ENCODE measurements around the gene STAMBP. TPM values are rescaled to one million over a fixed set of nuclear protein-coding genes. Genes with fewer than 3 reads are reported as not detected.

Gene STAMBP
- total and polyA plus RNA-seq, 9 of the 15 experiments (the other 6 are each of a cell fraction or from before 2014, with no cell fraction given) = 36.9 to 75.2 (median 48.8) TPM

GRCh38 chr2:73779467-73780236 lies 49.1 kb upstream of the STAMBP start, which contains the start of gene DUSP11 (continued):
- TF ChIP-seq HMGXB4 (CRISPR knock-in tag; IDR thresholded peaks at IDR 0.05) (peak; percentile 55; the same call in 1 of the 2 replicates), ZFX (CRISPR knock-in tag; IDR thresholded peaks at IDR 0.05) (peak; percentile 45), MNT (conservative IDR thresholded peaks at IDR 0.05) (peak; percentile 88 to 90), MTA3 (IDR thresholded peaks at IDR 0.05; ENCODE audit: borderline replicate concordance) (peak; percentile 60; the same call in 1 of the 2 replicates), RBBP5 (IDR thresholded peaks at IDR 0.05; ENCODE audit: borderline replicate concordance, insufficient read depth, low read length, poor library complexity, severe bottlenecking) (peak; percentile 78), SIN3A (IDR thresholded peaks at IDR 0.05; ENCODE audit: borderline replicate concordance in 2 of 2, control insufficient read depth in 1 of 2, low read depth in 2 of 2, low read length in 2 of 2) (peak in 1 of 2 experiments; percentile 84; a peak in 2 of 4 replicates), CBFA2T2 (conservative IDR thresholded peaks at IDR 0.05) (no peak), TRIM25 (IDR thresholded peaks at IDR 0.05; ENCODE audit: borderline replicate concordance) (no peak), ATF7 (IDR thresholded peaks at IDR 0.05) (peak; percentile 79), ZBTB2 (IDR thresholded peaks at IDR 0.05) (peak; percentile 90), PHTF2 (CRISPR knock-in tag; IDR thresholded peaks at IDR 0.05) (no peak), FOXJ2 (tag; IDR thresholded peaks at IDR 0.05) (peak; percentile 86; the same call in 1 of the 2 replicates), RHOXF2B (CRISPR knock-in tag; conservative IDR thresholded peaks at IDR 0.05) (no peak), BHLHE40 (IDR thresholded peaks at IDR 0.05; ENCODE audit: low read length) (peak; percentile 51), NELFE (IDR thresholded peaks at IDR 0.05; ENCODE audit: insufficient read depth, insufficient read length) (no peak), TAF7 (tag; IDR thresholded peaks at IDR 0.05) (0 out of 2 replicates have a peak, but pooled peaks have one; percentile 36)
